Inferior parietal cortex (tissue), 1 donor: Measurements from ENCODE around the gene FAM20C.
"Not testable (repeated sequence)": the region's sequence is repeated elsewhere in the genome, so short reads cannot be mapped to it uniquely, and the experiment has no call there.

Experiments used
- DNase-seq: peaks from one replicate; pipeline ENCODE4 v3.0.0-alpha.2; 2016; ENCODE audit errors: extremely low spot score

Gene FAM20C

DNA sequence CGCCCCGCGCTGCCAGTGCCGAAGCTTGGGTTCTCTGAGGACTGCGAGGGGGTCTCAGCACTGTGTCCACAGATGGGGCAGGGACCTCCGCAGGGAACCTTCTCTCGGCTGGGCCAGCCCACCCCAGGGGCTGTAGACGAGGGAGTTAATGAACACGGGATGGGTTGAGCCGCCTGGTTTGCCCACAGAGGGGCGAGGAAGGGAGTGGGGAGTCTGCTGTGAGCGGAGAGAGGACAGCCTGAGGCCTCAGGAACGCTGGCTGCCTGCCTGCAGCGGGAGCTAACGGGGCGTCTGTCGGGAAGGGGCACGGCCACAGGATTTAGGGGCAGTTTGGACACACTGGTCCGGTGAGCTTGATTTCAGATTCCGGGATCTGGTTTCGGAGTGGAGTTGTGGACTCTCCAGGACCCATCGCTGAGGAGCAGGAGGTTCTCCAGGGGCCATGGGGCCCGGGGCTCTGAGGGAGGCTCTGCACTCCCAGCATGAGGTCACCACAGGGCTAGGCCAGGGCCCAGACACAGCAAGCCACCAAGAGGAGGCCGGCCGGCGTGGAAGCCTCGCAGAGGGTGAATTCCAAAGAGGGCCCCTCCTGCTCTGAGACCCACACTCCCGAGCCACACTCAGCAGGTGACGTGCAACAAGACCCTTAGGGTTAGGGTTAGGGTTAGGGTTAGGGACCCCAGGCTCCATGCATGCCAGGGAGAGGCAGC lies 19.0 kb upstream of the FAM20C start:
- DNase-seq: no peak

DNA sequence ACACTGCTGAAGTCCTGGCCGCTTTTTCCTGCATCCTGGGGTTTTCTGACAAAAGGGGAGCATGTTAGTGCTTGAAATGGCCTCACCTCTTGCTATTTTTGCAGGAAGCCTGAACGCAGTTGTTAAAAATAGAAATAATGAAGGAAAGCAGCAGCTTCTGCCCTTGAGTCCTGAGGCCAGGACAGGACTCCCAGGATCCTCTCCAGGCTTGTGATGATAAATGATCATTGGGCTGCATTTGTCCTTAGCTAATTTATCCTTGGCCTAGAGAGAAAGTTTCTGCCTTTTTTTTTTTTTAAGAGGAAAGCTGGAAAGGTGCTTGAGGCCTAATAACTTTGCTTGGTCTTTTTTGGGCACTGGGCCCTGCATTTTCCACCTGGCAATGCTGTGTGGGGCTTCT lies 17.7 kb upstream of the FAM20C start:
- no peak for DNase-seq

DNA sequence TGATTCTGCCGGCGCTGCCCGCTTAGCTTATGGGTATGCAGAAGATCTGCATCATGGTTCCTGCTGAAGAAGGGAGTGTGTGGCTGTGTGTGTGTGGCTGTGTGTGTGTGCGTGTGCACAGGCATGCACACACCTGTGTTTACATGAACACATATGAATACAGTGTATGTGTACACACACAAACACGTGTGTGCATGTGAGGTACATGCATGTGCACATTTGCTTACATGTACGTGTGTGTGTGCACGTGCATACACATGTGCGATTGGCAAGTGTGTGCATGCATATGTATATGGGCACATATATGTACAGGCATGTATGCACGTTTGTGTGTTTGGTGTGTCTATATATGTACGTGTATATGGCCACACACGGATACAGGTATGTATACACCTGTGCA lies 16.4 kb upstream of the FAM20C start:
- DNase-seq: no peak

DNA sequence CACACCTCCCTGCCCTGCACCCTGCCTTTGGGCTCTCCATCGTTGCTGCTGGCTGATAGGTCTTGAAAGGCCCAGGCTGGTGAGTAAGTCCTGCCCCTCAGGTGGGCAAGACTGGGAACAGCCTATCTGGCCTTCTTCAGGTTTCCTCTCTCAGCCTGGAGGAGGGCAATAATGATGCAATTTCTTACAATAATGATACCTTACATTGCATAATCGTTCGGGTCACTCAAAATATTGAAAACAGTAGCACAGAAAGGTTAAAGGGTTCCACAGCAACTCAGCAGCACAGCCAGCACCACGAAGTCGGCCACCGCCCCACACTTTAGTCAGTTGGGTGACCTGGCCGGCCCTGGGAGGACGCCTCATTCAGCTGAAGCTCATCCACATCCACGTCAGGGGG lies 16.0 kb upstream of the FAM20C start:
- DNase-seq: no peak

DNA sequence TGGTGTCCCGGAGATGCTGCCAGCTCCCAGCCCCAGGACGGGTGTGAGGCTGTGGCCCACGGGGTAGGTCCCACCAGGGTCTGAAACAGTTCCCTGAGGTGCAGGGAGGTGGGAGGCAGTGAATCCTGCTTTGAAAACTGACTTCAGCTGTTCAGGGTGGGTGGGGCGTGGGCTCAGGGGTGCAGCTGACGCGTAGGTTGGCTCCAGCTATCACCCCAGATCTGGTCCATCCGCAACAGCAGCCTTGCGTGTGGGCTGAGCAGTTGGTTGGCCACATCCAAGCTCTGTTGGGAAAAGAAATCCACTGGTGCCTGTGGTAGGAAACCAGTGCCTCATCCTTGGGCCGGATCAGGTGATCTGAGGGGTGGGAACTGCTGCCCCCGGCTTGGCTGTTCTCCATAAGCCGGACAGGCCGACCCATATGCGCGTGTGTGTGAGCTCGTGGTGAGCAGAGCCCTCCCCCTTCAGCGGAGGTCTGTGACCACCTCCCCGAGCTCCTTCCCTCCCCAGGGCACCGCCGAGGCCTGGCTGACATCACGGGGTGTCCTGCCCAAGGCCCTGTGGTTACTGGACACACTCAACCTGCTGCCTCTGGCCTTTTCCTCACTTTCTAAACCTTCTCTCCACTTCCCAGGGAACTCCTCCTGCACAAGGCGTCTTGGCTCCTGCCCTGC lies 15.4 kb upstream of the FAM20C start:
- DNase-seq: no peak

DNA sequence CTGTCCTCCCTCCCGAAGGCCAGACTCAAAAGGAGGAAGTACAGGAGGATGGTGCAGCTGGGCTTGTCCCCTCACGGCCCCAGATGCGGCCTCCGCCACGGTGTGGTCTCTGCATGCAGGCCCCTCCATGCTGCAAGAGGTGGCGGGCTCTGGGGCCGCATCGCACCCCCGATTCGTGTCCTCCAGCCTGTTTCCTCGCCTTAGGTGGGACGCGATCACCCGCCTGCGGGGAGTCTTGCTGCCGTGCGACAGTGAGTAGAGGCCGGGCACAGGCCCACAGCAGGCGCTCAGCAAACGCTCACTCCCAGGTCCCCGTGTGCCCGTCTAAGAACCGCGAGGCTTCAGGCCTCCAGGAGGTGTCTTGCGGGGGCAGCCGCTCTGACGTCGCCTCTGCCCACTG lies 13.9 kb upstream of the FAM20C start:
- DNase-seq: no peak

DNA sequence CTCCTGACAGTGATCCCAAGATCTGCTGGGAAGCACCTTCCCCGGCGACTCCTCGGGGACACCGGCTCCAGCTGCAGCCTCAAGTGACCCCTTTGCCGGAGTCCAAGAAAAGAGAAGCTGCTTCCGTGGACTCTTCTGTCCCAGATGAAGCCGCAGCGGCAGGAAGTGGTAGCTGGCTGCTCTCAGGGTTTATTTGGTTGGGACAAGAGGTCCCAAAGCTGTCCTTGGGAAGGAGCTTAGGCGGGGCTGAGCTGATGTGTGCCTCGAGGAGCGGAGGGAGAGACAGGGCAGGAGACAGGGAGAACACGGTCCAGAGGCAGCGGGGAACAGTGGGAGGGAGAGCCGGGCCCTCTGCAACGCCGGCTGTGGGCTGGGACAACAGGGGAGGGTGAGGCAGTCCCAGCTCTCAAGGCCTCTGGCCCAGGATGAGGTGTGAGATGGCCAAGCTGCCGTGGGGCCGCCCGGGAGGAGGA lies 13.1 kb upstream of the FAM20C start:
- DNase-seq: no peak

DNA sequence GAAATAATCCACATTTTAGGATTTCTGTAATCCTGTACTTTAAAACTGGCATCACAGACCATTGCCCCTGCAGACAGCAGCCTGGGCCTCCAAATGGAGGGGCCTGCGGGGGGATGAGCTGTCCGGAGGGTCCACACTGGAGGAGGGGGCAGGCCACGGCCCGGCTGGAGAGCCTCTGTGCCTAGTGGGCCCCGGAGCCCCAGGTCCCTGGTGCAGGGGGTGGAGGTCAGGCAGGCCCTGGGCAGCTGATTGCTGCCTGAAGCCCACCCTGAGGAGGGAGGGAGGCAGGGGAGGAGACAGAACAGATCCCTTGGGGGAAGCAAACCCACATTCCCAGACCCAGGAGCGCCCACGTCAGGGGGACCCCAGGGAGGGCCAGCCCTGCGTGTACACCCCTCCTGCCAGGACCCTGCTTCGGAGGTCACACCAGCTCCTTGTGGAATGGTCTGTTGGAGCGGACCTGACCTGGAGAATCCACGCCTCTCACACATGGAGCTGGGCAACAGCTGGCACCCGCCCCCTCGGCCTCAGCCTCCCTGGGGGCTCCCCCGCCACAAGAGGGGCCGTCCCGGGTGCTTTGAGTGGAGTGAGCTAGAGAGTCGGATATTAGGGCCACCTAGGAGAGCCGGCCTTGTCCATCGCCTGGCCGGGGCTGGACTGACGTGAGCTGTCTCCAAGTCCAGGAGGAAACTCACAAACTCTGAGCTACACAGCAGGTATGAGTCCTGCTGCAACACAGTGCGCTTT lies 12.2 kb upstream of the FAM20C start:
- no peak for DNase-seq

DNA sequence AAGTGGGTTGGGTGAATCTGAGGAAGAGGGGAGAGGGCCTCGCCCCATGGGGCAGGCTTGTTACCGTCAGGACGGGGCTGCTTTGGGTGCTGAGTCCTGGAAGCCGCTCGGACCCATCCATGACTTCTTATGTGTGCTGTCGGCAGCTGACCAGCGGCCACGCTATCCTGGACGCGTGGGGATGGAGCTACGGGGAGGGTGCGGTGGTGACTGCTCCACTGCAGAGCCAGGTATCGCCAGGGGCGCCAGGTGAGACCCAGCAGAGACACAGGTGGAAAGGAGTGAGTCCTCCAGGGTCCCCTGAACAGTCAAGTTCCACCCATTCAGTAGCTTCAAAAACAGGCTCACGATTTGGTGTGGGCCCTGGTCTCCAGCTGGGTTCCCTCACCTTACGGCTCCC lies 10.6 kb upstream of the FAM20C start:
- no peak for DNase-seq

DNA sequence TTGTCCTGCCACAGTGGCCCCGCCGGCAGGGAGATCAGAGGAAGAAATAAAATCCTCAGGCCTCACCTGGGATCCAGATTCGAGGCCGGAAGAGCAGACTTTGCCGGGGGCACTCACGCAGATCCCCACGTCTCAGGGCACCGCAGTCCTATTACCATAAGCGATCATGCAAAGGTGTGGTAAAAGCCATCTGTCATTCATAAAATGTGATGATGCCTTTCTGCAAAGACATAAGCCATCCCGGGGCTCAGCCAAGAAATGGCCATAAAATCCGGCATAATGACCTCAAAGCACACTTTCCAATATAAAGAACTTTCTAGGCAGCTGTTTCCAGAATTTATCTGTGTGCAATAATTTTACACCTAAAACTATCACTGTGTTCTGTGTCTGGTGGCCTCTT lies 9.9 kb upstream of the FAM20C start:
- not testable (repeated sequence) for DNase-seq

DNA sequence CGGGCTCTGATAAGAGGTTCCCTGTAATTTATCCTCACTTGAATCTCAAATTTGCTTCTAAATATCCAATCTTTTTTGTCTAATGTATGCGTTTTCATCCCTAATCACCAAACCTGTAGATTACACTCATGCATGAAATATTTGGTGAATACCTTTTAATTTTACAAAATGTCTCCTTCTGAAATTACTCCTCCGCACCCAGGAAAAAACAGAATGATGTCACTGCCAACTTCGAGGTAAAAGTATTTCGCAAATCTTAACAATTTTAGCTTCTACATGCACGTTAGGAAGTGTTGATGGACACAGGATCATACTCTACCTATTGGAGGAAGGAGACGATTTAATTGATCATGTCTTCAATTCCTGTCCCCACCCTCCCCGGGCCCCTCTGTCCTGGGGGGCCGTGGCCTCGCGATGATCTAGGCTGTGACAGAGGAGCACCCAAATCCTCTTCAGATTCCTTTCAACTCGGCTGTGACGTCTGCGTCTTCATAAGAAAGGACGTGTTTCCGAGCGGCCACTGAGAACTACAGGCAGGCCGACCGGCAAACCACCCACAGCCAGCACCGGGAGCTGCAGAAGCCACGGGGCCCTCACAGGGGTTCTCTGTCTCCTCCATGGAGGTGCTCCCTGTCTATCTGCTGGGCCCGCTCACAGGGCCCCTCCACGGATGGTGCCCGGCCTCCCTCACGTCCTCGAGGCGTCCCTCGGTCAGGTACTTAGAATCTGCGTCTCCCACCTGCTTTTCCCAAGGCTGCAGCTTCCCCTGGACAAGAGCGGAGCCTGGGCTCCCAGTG lies 8.7 kb upstream of the FAM20C start:
- no peak for DNase-seq

DNA sequence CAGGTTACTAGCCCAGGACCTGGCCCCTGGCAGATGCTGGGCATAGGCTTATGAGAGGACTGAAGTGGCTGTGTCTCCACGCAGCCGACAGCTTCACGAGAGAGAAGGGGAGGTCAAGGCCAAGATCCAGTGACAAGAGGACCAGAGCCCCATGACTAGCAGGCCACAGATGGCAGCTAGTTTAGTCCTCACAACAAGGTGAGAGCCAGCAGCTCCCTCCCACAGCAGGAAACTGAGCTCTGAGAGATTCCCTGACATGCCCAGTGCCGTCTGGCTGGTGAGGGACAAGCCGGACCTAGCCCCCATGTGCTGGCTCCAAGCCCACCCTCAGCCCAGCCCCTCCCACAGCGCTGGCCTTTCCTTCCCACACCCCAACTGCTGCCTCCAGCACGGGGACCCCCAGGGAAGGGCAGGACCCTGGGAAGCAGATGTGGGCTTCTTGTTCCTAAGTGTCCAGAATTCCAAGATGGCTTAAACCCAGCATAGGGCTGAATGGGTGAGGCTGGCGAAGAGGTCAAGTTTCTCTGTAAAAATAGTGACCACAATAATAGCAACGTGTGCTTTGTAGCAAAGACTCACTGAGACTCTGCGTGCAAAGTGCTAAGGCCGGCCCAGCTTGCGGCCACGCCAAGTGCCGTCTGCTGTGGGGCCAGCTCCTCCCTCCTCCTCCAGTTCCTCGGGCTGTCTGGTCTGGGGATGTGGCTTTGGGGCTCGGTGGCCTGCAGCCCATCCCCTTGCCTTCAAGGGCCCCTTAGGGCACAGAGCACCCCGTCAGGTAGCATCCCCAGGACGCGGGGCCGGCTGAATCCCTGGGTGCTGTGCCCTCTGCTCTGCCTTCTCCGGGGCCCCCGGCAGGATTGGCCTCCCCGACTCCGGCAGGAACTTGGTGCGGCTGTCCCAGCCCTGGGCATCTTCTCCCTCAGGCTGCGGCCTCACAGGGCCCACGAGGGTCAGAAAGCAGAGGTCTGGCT lies 7.8 kb upstream of the FAM20C start:
- no peak for DNase-seq

DNA sequence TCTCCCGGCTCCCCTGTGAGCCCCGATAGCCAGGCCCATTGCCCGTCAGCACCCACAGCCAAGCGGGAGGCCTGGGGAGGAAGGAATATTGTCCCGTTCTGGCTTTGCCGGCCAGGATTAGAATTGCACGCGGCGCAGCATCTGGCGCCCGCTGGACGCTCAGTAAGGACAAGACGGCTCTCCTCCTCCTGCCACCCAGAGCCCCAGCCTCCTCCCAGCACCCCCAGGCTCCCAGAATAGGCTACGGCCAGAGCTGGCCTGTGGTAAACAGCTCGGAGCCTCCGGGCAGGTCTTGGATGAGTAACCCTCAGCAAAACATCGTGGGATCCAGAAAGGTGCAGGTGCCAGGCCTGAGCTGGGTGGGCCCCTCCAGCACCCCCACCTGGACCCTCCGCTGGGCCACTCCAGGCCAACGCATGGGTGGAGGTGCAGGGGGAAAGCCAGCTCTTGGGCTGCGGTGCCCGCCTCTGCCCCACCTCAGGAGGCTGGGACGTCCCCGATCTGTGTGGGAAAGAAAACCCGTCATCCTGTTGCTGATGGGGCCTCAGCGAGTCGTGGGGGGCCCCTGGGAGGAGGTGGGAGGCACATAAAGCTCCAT lies 5.8 kb upstream of the FAM20C start:
- DNase-seq: no peak

DNA sequence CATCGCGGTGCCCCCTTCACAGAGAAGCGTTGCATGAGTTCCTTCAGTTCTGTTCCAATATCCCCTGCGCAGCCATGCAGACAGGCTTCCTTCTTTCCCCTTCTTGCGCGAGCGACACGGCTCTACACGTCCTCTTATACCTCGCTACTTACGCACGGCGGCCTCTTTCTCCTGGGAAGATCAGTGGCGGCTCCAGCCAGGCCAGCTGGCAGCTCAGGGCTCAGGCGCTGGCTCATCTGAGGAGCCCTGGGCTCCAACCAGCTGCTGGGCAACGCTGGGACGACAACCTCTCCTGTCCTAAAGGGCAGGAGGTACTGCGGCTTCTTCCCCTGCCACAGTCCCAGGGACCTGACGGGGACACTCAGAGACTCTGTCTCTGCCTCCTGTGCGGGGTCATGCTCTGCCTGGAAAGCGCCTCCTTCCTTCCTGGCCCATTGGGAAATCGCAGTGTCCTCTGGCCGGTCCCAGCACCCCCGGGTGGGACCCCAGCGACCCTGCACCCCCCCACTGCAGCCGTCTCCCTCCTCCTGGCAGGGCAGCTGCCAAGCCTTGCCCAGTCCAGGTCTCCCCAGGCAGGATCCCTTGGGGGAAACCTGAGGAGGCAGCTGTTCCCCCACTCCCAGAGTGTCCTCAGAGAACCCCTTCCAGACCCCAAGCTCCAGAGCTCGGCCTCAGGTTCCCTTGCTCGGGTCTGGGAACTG lies 5.0 kb upstream of the FAM20C start:
- no peak for DNase-seq

DNA sequence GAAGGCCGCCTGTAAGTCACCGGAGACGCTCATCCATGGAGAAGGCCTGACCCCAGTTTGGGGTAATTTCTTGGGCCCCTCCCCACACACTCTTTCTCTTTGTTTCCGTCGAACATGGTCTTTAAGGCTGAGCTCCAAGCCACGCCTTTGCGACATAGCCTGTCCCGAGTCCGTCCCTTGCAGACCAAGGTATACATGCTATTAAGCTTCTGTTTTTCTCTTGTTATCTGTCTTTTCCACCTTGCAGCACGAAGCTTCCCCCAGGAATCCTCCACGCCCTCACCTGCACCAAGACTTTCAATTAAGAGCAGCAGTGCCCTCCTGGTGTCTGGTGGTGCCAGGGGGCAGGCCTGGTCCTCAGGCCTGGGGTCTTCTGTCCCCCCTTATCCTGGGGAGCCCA lies 4.2 kb upstream of the FAM20C start:
- DNase-seq: no peak

DNA sequence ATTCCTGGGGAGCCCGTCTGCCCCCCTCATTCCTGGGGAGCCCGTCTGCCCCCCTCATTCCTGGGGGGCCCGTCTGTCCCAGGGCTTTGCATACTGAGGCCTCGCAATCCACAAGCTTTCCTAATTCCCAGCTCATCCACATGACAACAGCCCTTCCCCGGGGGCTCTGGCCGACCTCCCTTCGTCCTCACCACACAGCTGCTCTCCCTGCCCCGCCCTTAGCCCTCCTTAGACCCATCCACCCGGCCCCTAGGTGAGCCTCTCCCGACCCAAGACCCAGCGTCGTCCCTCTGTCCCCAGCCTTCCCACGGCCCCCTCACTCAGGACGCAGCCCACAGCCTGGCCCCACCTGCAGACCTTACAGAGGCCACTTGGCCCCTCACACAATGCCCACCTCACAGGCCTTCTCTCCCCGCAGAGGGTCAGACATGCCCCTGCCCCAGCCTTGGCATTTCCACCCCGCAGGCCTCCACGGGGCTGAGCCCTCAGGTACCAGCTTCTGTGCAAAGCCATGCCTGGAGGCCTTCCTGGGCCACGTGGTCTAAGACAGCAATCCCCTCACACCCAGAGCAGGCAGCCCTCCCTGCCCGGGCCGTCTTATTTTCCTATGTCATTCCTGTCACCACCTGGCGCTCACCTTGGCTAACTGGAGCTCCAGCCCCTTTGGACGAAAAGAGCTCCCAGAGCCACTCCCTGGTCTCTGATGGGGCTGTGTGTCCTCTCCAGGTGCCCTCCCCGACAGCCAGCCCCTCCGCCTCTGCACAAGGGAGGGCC lies 3.5 kb upstream of the FAM20C start:
- no peak for DNase-seq

DNA sequence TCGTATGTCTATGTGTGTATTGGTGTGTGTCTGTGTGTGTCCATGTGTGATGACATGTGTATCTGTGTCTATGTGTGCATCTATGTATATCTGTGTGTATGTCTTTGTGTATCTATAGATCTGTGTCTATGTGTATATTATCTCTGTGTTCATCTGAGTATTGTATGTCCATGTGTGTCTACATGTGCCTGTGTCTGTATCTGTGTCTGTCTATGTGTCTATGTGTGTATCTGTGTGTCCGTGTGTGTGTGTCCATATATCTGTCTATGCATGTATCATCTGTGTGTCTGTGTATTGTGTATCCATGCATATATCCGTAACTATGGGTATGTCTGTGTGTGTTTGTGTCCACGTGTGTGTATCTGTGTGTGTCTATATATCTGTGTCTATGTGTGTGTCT lies 2.7 kb upstream of the FAM20C start:
- no peak for DNase-seq

DNA sequence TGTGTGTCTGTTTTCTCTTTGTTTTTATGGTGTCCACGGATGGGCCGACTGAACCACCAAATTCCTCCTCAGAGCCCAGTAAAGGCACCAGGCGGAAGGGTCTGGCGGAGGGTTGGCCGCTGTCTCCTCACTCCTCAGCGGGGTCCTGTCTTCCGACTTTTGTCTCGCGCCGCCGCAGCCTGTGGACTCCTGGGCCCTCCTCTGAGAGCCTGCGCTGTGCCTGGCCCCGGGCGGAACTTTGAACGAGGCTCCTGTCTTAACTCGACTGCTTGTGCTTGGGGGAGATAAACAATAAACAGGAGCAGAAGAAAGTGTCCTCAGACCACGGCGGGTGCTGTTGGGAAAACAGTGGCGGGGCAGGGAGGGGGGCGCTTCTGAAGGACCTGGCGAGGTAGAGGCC lies 2.2 kb upstream of the FAM20C start:
- no peak for DNase-seq
